ENCODE data around the gene HELZ.

DNA sequence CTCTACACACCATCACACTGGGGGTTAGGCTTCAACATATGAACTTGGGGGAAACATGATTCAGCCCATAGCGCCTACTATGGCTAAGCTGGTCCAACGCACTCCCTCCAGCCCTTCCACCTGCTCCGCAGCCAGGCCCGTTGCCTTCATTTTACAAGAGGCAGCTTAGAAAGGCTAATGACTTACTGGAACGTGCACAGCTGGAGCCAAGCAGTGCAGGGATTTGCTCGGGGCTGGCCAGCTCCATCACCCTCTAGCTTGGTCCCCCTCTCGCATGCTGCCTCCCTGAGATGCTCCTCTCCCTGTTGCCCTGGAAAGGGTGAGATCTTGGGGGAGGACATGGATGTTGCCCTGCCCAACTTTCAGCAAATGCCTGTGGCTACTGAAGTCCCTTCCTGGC is 203.5 kb downstream of the HELZ start:
- TF ChIP-seq EZH2 (IDR thresholded peaks at IDR 0.05; ENCODE audit: insufficient read depth, low read length) (no peak), CTCF (IDR thresholded peaks at IDR 0.05; ENCODE audit: insufficient read depth, low read depth, low read length) (no peak)
